ENCODE data around the gene ARFGEF3.

ARFGEF3 gene

GRCh38 chr6:138218449-138218848 is 56.7 kb downstream of the ARFGEF3 start, which contains the start of gene PBOV1:
Gene PBOV1 (minus strand): TSS chr6:138218491. CDS start chr6:138218395, 96 bp downstream.
- no peak for DNase-seq

DNA sequence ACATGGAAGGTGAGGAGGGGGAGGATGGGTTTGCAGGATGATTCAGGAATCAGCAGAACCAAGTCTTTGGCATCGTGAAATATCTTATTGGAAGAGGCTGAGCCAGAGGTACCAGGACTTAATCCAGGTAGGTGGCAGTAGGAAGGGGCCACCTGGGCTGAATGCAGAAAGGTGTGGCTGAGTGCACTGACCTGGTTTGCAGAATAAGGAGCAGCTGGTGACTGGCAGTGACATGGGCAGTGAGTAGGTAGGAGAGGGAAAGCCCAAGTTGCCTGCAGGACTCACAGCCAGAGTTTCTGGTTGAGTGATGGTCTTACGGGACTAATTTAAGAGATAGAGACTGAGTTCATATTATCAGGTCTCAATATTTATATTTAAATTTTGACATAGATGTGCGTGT is 57.7 kb downstream of the ARFGEF3 start:
- DNase-seq = no peak

GRCh38 chr6:138219901-138220300 is 58.2 kb downstream of the ARFGEF3 start:
- no peak for DNase-seq

- DNase-seq = no peak
These were observed 61.3 kb downstream of the ARFGEF3 start for GRCh38 chr6:138222901-138223546.

- DNase-seq = no peak
These were observed 64.2 kb downstream of the ARFGEF3 start for GRCh38 chr6:138225953-138226352.

- peak; percentile 42 for DNase-seq
These were observed 65.1 kb downstream of the ARFGEF3 start for GRCh38 chr6:138226700-138227315.

GRCh38 chr6:138227316-138227781 is 65.6 kb downstream of the ARFGEF3 start:
- DNase-seq = no peak

- DNase-seq = no peak
These were observed 67.3 kb downstream of the ARFGEF3 start for GRCh38 chr6:138229072-138229471.

- no peak for DNase-seq
These were observed 68.0 kb downstream of the ARFGEF3 start for GRCh38 chr6:138229663-138230179.

GRCh38 chr6:138230221-138230620 is 68.5 kb downstream of the ARFGEF3 start:
- no peak for DNase-seq

DNA sequence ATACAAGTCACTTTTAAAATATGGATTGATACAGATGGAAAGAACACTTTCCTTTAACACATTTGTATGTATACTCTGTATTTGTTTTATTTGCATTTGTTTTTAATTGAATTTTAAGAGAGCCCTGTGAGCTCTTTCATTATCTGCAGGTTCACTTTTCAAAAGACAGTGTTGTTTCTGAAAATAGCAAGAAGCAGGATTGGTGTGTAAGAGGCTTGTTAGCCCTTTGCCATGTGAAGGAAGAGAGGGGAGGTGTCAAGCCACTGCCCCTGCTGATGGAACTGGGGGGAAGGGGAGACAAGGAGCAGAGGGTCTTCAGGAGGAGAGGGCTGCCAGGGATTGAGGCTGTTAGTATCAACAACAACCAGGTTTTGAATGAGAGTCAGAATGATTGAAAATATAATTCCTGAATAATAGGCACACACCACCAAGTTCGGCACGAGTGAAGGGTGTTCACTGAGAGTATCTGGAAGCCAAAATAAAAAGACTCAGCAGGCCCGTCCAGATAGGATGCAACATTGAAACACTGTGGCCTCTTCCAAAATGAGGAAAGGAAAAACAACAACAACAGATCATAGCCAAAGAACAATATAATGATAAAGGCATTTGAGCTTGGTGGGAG is 69.1 kb downstream of the ARFGEF3 start:
- DNase-seq = no peak

GRCh38 chr6:138231381-138231886 is 69.7 kb downstream of the ARFGEF3 start:
- no peak for DNase-seq

DNA sequence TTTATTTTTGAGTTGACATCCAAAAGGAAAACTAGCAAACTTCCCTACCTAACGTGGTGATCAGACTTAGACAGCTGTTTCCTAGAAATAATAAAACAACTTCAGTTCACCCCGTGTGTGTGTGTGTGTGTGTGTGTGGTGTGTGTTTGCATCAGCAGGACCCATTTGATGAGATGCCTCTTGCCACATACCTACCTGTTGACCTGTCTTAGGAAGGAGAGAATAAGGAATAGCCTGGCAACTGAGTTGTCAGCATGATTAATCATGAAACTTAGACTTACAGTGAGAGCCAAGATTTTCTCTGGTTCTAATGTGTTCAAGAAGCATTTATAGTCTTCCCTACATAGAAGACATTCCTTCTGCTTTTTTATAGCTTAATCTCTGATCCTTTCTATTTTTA is 72.6 kb downstream of the ARFGEF3 start:
- no peak for DNase-seq

- no peak for DNase-seq
These were observed 73.5 kb downstream of the ARFGEF3 start for GRCh38 chr6:138235205-138235604.

GRCh38 chr6:138235693-138236092 is 74.0 kb downstream of the ARFGEF3 start:
- DNase-seq = no peak

- DNase-seq = no peak
These were observed 75.7 kb downstream of the ARFGEF3 start for GRCh38 chr6:138237463-138237862.

- no peak for DNase-seq
These were observed 76.6 kb downstream of the ARFGEF3 start for GRCh38 chr6:138238368-138238767.

DNA sequence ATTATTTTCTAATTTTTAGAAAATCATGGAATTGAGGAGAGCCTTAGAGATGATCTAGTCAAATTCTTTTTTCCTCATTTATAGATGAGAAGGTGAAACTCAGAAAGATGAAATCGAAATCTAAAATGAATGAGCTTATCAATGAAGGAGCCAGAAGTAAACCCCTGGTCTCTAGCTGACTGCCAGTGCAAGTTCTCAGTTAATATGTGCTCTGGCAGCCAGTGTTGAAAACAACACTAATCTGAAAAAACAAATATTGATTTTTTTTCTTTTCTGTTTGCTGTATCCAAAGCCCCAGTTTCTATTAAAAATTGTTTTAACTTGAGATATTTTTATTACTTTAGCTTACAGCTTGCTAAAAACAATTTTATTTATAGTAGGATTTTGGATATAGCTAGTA is 78.0 kb downstream of the ARFGEF3 start:
- no peak for DNase-seq

DNA sequence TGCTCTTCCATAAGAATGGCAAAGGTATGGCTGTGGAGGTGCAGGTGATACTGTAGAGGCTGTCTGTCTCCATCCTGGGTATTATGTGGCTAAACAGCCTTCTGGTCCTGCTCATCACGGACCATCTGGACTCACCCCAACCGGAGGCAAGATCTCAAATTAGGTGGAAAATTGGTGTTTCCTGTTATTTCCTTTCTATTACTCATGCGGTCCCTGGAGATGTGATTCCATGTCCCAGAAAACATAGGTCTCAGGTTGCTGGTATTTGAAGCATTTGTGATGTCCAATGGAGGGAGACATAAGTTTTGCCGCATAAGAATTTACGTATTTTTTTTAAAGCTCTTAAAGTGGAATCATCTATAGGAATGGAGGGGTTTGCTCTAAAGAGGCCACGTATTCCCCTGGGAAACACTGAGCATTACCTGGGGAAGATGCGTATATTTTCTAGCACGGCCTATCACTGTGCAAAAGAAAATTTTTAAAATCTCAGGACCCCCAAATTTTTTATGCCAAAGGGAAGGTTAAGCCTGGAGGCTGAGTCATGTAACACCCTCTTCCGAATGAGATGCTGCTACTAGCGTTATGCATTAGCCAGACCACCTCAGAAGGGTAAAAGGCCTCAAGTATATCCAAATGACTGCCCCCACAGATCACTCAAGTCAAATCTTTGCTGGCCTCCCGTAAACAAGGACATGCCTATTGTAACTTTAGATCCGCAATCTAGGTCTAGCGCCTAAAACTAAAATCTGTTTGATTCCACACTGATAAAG is 78.9 kb downstream of the ARFGEF3 start:
- peak; percentile 78 for DNase-seq

- DNase-seq = no peak
These were observed 79.6 kb downstream of the ARFGEF3 start for GRCh38 chr6:138241381-138241780.

GRCh38 chr6:138241934-138242333 is 80.2 kb downstream of the ARFGEF3 start:
- no peak for DNase-seq

DNA sequence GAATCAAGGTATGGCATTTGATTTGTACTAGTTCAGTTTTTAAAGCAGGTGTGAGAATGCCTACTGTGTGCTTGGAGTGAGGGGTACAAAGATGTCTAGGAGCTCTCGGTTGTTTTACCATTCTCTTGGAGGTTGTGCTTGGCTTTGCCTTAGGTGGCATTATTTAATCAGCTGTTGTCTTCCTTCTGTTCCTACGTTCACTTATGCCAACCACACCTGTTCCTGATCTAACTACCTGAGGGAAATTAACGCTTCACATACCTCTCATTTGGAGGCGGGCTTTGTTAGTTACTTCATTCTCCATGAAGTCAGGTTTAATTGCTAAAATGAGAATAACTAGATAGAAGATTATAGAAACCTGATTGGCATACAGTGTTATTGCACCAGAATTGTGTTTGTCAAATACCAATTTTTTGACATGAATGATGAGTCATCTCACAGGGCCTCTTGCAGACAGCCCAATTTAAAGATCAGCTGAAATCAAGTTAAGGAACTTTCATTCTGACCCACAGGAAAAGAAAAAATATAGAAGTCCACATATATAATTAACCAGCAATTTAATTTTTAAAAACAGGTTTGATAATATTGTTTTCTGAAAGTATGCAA is 81.4 kb downstream of the ARFGEF3 start:
- no peak for DNase-seq
